T-cell (primary cell): ENCODE results near the gene WDR59. TPM values are rescaled to one million over a fixed set of nuclear protein-coding genes. Genes with fewer than 3 reads are reported as not detected.

ENCODE experiments used
- ATAC-seq, 4 experiments: fragments of 200-7000 bp in 3 of 4; fragments of 150-1000 bp in 1 of 4; cut with Tn5 transposase; replicated peaks in 1 of 4; 1 replicate in 3 of 4; 2 replicates in 1 of 4; pipeline ENCODE4 v1.10.0; 2021; ENCODE audit warnings: moderate library complexity in 3 of 4, mild to moderate bottlenecking in 2 of 4, moderate number of reproducible peaks in 1 of 4
- CTCF ChIA-PET, 2 donors: fragments of 300-600 bp; sonication (Branson Sonifier 250); formaldehyde crosslinking; loops; one replicate each; lab custom pipeline; 2022; ENCODE audit warnings: antibody characterized with exemption in 2 of 2; lab: Charles Lee
- POLR2A ChIA-PET, 2 donors: fragments of 300-600 bp; sonication (Branson Sonifier 250); formaldehyde crosslinking; loops; one replicate each; lab custom pipeline; 2022; ENCODE audit warnings: antibody characterized with exemption in 2 of 2; lab: Charles Lee
- DNase-seq, 35 experiments: peaks; one replicate each; pipeline versions ENCODE4 v3.0.0 to v3.0.0-alpha.2; 2013 to 2023
- H3K27ac ChIP-seq: one replicate; pipeline ENCODE4 v1.5.1; 2013; ENCODE audit warnings: low read length
- H3K27me3 ChIP-seq, 2 experiments: replicated peaks in 1 of 2; 1 replicate in 1 of 2; 2 replicates in 1 of 2; pipeline versions ENCODE4 v1.6.1 to v1.7.0; 2013; ENCODE audit warnings: low read length in 1 of 2, mixed read lengths in 1 of 2; ENCODE audit not compliant: control insufficient read depth in 2 of 2, insufficient read depth in 2 of 2; ENCODE audit errors: extremely low read depth in 1 of 2
- H3K36me3 ChIP-seq, 2 donors: 1 replicate in 1 of 2; 2 replicates in 1 of 2; pipeline versions ENCODE4 v1.6.1 to v1.7.0; 2013; ENCODE audit warnings: low read length in 1 of 2; ENCODE audit not compliant: control insufficient read depth in 2 of 2, insufficient read depth in 1 of 2; ENCODE audit errors: extremely low read depth in 1 of 2
- H3K4me1 ChIP-seq, 2 experiments: 1 replicate in 1 of 2; 2 replicates in 1 of 2; pipeline versions ENCODE4 v1.6.1 to v1.7.0; 2013; ENCODE audit warnings: low read length in 2 of 2, mixed read lengths in 1 of 2; ENCODE audit not compliant: insufficient read depth in 2 of 2, control insufficient read depth in 1 of 2; ENCODE audit errors: extremely low read depth in 1 of 2
- H3K4me3 ChIP-seq, 2 donors: 1 replicate in 1 of 2; 2 replicates in 1 of 2; pipeline versions ENCODE4 v1.5.1 to v1.7.0; 2013; ENCODE audit warnings: mild to moderate bottlenecking in 2 of 2, low read length in 1 of 2, moderate library complexity in 1 of 2; ENCODE audit not compliant: control insufficient read depth in 1 of 2; ENCODE audit errors: extremely low read depth in 1 of 2
- H3K9me3 ChIP-seq: 2 replicates; pipeline ENCODE4 v1.7.0; 2013
- H3K27ac Mint-ChIP-seq, 2 donors: one replicate each; pipeline ENCODE4 v1.8.0; 2020 to 2021; ENCODE audit warnings: mild to moderate bottlenecking in 2 of 2, mixed read lengths in 2 of 2
- H3K27me3 Mint-ChIP-seq, 2 donors: one replicate each; pipeline ENCODE4 v1.8.0; 2021 to 2022; ENCODE audit warnings: mixed read lengths in 2 of 2
- H3K36me3 Mint-ChIP-seq: one replicate; pipeline ENCODE4 v1.8.0; 2021; ENCODE audit warnings: mixed read lengths
- H3K4me1 Mint-ChIP-seq, 3 donors: one replicate each; pipeline ENCODE4 v1.8.0; 2020 to 2022; ENCODE audit warnings: mixed read lengths in 3 of 3, mild to moderate bottlenecking in 1 of 3
- H3K4me3 Mint-ChIP-seq, 3 donors: one replicate each; pipeline ENCODE4 v1.8.0; 2020 to 2022; ENCODE audit warnings: mild to moderate bottlenecking in 3 of 3, mixed read lengths in 3 of 3, moderate library complexity in 3 of 3
- H3K9me3 Mint-ChIP-seq, 3 donors: one replicate each; pipeline ENCODE4 v1.8.0; 2020 to 2022; ENCODE audit warnings: mixed read lengths in 3 of 3
- WGBS: methylation state at CpG from one replicate; pipeline ENCODE4 v1.1.5; 2013; ENCODE audit warnings: missing lambda C conversion rate; ENCODE audit not compliant: insufficient coverage; 5-methylcytosine and 5-hydroxymethylcytosine counted together
- total RNA-seq, 35 experiments: library from RNA in 6 of 35; stranded (reverse) in 6 of 35; fragments of 120-200 nt in 1 of 35; gene quantifications; one replicate each; pipeline versions ENCODE4 v1.2.1 to v1.2.4 and lab custom pipeline; 2013 to 2026

The WDR59 gene
- total RNA-seq, 5 donors from 2014 or later (not counting 1 experiment from before 2014, with no cell fraction given) = 97.7 to 120 (median 108) TPM

DNA sequence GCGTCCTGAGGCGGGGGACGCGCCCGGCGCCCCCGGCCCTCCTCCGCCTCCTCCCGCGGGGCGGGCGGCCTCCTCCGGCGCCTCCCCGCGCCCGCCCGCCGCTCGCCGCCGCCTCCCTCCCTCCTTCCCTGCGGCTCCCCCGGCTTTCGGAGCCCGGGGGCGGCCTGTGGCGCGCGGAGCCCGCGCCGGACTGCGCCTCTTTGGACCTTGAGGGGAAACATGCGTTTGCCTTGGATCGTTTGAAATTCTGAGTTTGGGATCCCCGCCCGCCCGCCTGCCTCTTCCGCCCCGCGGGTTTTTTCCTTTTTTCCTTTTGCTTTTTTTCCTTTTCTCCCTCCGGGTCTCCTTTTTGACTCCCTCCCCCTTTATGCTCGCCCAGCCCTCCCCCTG, 14.3 kb upstream of the WDR59 start:
- Histone ChIP-seq H3K9me3 (no peaks in the 10 kb centered on the region), H3K27ac (no peak overlapping the region), H3K4me1 (peaks cover 6 to 23% of the 10 kb centered on the region in 2 experiments), H3K4me3 (peak overlapping the region; percentile 60 to 62), H3K27me3 (peaks cover 0 to 10% of the 10 kb centered on the region in 2 experiments), H3K36me3 (no peaks in the 10 kb centered on the region)
- Mint-ChIP-seq H3K36me3 (peaks cover 6% of the 10 kb centered on the region), H3K4me3 (peak overlapping the region; percentile 64 to 76 (median 65)), H3K9me3 (no peaks in the 10 kb centered on the region), H3K27ac (no peak overlapping the region), H3K27me3 (peaks cover 3 to 5% of the 10 kb centered on the region in 2 donors), H3K4me1 (peaks cover 12 to 20% (median 17%) of the 10 kb centered on the region in 3 donors)
- ATAC-seq (peak; percentile 54 to 64 (median 60)), DNase-seq (peak in 11 of 35 experiments; percentile 9 to 53 (median 22))
- 0% methylated on average over 36 of the region's 44 CpGs for WGBS
- ChIA-PET CTCF (interaction anchor here in 1 of 2 donors (2.2 kb wide), 1 partner anchor 112 kb away, joined by 35 read pairs; no protein-coding TSS in a partner anchor), POLR2A (no interaction called here)

DNA sequence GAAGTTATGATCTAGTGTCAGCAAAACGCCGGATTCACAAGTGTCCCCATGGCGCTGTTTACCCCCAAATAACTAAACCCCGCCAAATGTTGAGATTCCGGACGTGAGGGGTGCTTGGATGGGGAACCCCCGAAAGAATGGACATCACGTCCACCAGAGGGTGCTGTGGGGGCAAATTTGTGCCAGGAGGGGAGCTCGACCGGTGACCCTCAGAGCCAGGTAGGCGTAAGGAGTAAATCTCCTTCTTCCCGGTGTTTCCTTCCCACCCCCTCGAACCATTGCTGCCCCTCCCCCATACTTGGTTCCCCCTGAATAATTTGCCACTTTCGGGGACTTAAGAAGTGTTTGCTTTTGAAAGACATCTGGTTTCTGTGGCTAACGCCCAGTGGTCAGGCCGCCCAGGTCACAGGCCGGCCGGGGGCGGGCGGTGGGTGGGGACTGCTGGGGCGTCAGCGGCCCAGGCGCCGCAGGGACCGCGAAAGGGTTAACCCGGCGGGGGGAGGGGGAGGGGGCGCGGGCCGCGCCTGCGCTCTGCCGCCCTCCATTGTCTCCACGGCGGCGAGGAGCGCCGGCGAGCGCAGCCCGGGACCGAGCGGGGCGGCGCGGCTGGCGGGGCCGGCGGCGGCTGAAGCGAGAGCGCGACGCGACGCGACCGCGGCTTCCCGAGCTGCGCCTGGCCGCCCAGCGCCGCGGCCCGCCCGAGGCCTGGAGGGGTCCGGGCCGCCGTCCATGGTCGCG, 13.7 kb upstream of the WDR59 start, which contains the start of gene ZNRF1:
TSS of gene ZNRF1 (plus strand) at position 544 of the 738 bp plus-strand sequence. CDS start 648 bp downstream, outside the sequence.
- peaks cover 12 to 20% (median 17%) of the 10 kb centered on the region in 3 donors for H3K4me1 Mint-ChIP-seq
- H3K27ac ChIP-seq = peak within 1 kb of the TSS; percentile 47
- POLR2A ChIA-PET = interaction anchor here (0.5 to 0.6 kb wide), 3 partner anchors 10 to 765 kb away, joined by 3 read pairs; no protein-coding TSS in a partner anchor
- CTCF ChIA-PET = interaction anchor here (0.6 to 2.2 kb wide), 12 partner anchors 11 to 574 kb away, joined by 3 to 35 read pairs (median 7); partner anchors contain the start of gene WDR59 (in 2 of the 2)
- no peaks in the 10 kb centered on the region for H3K36me3 ChIP-seq
- DNase-seq = peak; percentile 48 to 87 (median 70)
- peaks cover 6 to 23% of the 10 kb centered on the region in 2 experiments for H3K4me1 ChIP-seq
- H3K9me3 ChIP-seq = no peaks in the 10 kb centered on the region
- ATAC-seq = peak; percentile 83 to 92 (median 86)
- peak within 1 kb of the TSS; percentile 80 to 86 (median 81) for H3K4me3 Mint-ChIP-seq
- H3K27me3 Mint-ChIP-seq = peaks cover 3 to 5% of the 10 kb centered on the region in 2 donors
- H3K36me3 Mint-ChIP-seq = peaks cover 6% of the 10 kb centered on the region
- peak within 1 kb of the TSS; percentile 45 to 71 for H3K27ac Mint-ChIP-seq
- H3K4me3 ChIP-seq = peak within 1 kb of the TSS; percentile 60 to 62
- H3K27me3 ChIP-seq = peaks cover 0 to 10% of the 10 kb centered on the region in 2 experiments
- under 1% methylated on average over 59 of the region's 73 CpGs for WGBS
- no peaks in the 10 kb centered on the region for H3K9me3 Mint-ChIP-seq

DNA sequence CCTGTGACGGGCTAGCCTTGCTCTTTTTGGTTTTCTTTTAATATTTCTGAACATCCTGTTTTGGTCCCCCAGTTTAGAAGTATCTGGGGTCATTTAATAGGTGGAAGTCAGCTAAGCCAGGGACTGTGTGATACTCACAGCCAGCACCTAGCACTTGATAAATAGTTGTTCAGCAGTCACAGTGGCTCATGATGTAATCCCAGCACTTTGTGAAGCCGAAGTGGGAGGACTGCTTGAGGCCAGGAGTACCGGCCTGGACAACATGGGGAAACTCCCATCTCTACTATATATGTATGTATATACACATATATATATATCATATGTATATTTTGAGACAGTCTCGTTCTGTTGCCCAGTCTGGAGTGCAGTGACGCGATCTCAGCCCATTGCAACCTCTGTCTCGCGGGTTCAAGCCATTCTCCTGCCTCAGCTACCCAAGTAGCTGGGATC, 12.1 kb upstream of the WDR59 start:
- Histone ChIP-seq H3K36me3 (no peaks in the 10 kb centered on the region), H3K4me1 (peaks cover 6 to 23% of the 10 kb centered on the region in 2 experiments), H3K4me3 (no peak overlapping the region), H3K27me3 (peaks cover 0 to 10% of the 10 kb centered on the region in 2 experiments), H3K27ac (no peak overlapping the region), H3K9me3 (no peaks in the 10 kb centered on the region)
- no peaks in the 10 kb centered on the region for H3K9me3 Mint-ChIP-seq
- no peak overlapping the region for H3K27ac Mint-ChIP-seq
- H3K36me3 Mint-ChIP-seq = no peaks in the 10 kb centered on the region
- ATAC-seq (no peak), DNase-seq (no peak)
- peaks cover 3 to 5% of the 10 kb centered on the region in 2 donors for H3K27me3 Mint-ChIP-seq
- H3K4me3 Mint-ChIP-seq = no peak overlapping the region
- ChIA-PET CTCF (interaction anchor here (1.1 to 2.2 kb wide), 5 partner anchors 12 to 114 kb away, joined by 3 to 35 read pairs (median 4); partner anchors contain the start of gene WDR59 (in 2 of the 2)), POLR2A (no interaction called here)
- WGBS = 100% methylated on average over 1 of the region's 8 CpGs
- H3K4me1 Mint-ChIP-seq = peaks cover 12 to 20% (median 17%) of the 10 kb centered on the region in 3 donors

DNA sequence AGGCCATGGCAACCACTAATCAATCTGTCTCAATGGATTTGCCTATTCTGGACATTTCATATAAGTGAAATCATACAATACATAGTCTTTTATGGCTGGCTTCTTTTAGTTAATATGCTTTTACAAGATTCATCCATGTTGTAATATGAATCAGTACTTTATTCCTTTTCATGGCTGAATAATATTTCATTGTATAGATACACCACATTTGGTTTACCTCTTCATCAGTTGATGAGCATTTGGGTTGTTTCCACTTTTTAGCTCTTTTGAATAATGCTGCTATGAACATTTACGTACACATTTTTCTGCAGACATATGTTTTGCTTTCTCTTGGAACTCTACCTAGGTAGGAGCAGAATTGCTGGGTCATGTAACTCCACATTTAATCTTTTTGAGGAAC, 11.1 kb upstream of the WDR59 start:
- peaks cover 0 to 10% of the 10 kb centered on the region in 2 experiments for H3K27me3 ChIP-seq
- ChIA-PET POLR2A (no interaction called here), CTCF (interaction anchor here (0.6 to 1.4 kb wide), 3 partner anchors 9 to 114 kb away, joined by 3 to 4 read pairs (median 3); partner anchors contain the start of gene WDR59 (in 1 of the 2))
- Mint-ChIP-seq H3K36me3 (no peaks in the 10 kb centered on the region), H3K27ac (no peak overlapping the region), H3K9me3 (no peaks in the 10 kb centered on the region), H3K4me3 (no peak overlapping the region), H3K27me3 (peaks cover 3 to 5% of the 10 kb centered on the region in 2 donors), H3K4me1 (peaks cover 12 to 17% (median 15%) of the 10 kb centered on the region in 3 donors)
- no peaks in the 10 kb centered on the region for H3K36me3 ChIP-seq
- ATAC-seq = no peak
- no peak overlapping the region for H3K4me3 ChIP-seq
- H3K27ac ChIP-seq = no peak overlapping the region
- WGBS = 100% methylated on average over 1 of the region's 1 CpG
- no peaks in the 10 kb centered on the region for H3K9me3 ChIP-seq
- peaks cover 6 to 23% of the 10 kb centered on the region in 2 experiments for H3K4me1 ChIP-seq
- no peak for DNase-seq

DNA sequence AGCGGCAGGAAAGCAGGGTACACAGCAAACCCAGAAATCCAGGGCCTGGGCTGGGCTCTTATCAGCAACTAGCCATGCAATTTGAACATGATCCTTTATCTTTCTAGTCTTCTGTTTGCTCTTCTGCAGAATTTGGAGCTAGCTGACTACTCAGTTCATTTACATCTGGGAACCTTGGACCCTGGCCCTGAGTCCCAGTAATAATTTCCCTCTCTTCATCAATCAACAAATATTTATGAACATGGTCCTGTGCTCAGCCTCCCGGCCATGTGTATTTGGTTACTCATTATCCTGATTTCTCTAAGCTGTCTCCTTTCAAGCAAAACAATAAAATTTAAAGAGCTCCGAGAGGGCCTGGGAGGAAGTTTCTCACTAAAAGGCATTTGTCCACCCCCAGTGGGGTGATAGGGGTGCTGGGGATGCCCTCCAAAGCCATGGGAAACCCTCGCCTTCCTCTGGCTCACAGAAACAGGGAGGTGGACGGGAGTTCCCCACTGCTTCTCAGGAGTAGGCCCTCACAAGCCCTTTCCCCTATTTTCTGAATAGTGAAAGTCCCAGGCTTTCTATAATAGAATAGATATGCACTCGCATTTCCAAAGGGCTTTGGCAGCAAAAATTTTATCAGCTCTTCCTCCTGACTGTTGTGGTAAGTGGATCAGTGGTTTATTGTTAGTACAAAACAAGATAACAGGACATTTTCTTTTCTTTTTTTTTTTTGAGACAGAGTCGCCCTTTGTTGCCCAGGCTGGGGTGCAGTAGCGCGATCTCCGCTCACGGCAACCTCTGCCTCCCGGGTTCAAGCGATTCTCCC, 6.9 kb upstream of the WDR59 start:
- no peak overlapping the region for H3K27ac Mint-ChIP-seq
- H3K4me3 ChIP-seq = no peak overlapping the region
- POLR2A ChIA-PET = interaction anchor here in 1 of 2 donors (0.6 kb wide), 1 partner anchor 546 kb away, joined by 6 read pairs; no protein-coding TSS in a partner anchor
- no peak overlapping the region for H3K4me3 Mint-ChIP-seq
- CTCF ChIA-PET = interaction anchor here in 1 of 2 donors (0.7 to 1.0 kb wide), 2 partner anchors 10 to 120 kb away, joined by 3 read pairs; no protein-coding TSS in a partner anchor
- WGBS = 88% methylated on average over 4 of the region's 13 CpGs
- H3K27me3 Mint-ChIP-seq = no peaks in the 10 kb centered on the region
- no peak for ATAC-seq
- no peaks in the 10 kb centered on the region for H3K4me1 Mint-ChIP-seq
- H3K4me1 ChIP-seq = no peaks in the 10 kb centered on the region
- H3K9me3 ChIP-seq = no peaks in the 10 kb centered on the region
- no peak overlapping the region for H3K27ac ChIP-seq
- no peaks in the 10 kb centered on the region for H3K9me3 Mint-ChIP-seq
- H3K36me3 Mint-ChIP-seq = no peaks in the 10 kb centered on the region
- H3K27me3 ChIP-seq = no peaks in the 10 kb centered on the region
- no peaks in the 10 kb centered on the region for H3K36me3 ChIP-seq
- no peak for DNase-seq
